K562 (cell line): ENCODE data around the gene KLHL13.

Experiments used
- ATF7 ChIP-seq: fragments of 450-650 bp; IDR thresholded peaks from 2 replicates; pipeline ENCODE4 v1.7.1; 2014; ENCODE audit warnings: mild to moderate bottlenecking, moderate library complexity
- BRCA1 ChIP-seq, 2 experiments: fragments of 450-650 bp in 1 of 2; sonication (generic) in 1 of 2; formaldehyde crosslinking in 1 of 2; IDR thresholded peaks; 2 replicates each; pipeline versions ENCODE4 v1.5.0 to v1.6.1; 2017 to 2020; ENCODE audit warnings: mild to moderate bottlenecking in 1 of 2, missing genetic modification reagents in 1 of 2
- JUNB ChIP-seq: fragments of 450-650 bp; formaldehyde crosslinking; conservative IDR thresholded peaks from 2 replicates; pipeline ENCODE4 v1.4.0; 2020; ENCODE audit warnings: mild to moderate bottlenecking
- JUND ChIP-seq, 2 experiments: IDR thresholded peaks; 2 replicates in 1 of 2; 3 replicates in 1 of 2; pipeline ENCODE4 v1.6.1; 2011; ENCODE audit warnings: borderline replicate concordance in 2 of 2, low read depth in 2 of 2, low read length in 2 of 2, improper control_type of control experiment in 1 of 2, missing biosample characterization in 1 of 2, missing genetic modification characterization in 1 of 2, missing genetic modification reagents in 1 of 2
- SP1 ChIP-seq: sonication (generic); formaldehyde crosslinking; IDR thresholded peaks from 2 replicates; pipeline ENCODE4 v1.8.1; 2022; ENCODE audit warnings: mild to moderate bottlenecking, missing genetic modification reagents
- ZBTB1 ChIP-seq: sonication (generic); formaldehyde crosslinking; IDR thresholded peaks from 2 replicates; pipeline ENCODE4 v1.8.1; 2023; ENCODE audit warnings: missing genetic modification reagents, low read depth, mild to moderate bottlenecking, borderline replicate concordance
- ZC3H8 ChIP-seq: fragments of 450-650 bp; IDR thresholded peaks from 2 replicates; pipeline ENCODE4 v1.6.1; 2017
- ZEB2 ChIP-seq: fragments of 450-650 bp; IDR thresholded peaks from 2 replicates; pipeline ENCODE4 v1.6.1; 2016
- ZFX ChIP-seq: sonication (generic); formaldehyde crosslinking; IDR thresholded peaks from 2 replicates; pipeline ENCODE4 v1.8.0; 2022; ENCODE audit warnings: mild to moderate bottlenecking, missing genetic modification reagents, moderate library complexity
- ZNF274 ChIP-seq: IDR thresholded peaks from 2 replicates; pipeline ENCODE4 v1.6.1; 2011; ENCODE audit warnings: low read depth, mild to moderate bottlenecking, low read length, moderate library complexity, borderline replicate concordance
- TF ChIP-seq, protein P1 (sequence below): sonication (generic); formaldehyde crosslinking; IDR thresholded peaks from 2 replicates; pipeline ENCODE4 v1.8.1; 2023; ENCODE audit warnings: mild to moderate bottlenecking, missing genetic modification reagents
- TF ChIP-seq, protein P2 (sequence below), 3 experiments: IDR thresholded peaks in 2 of 3; conservative IDR thresholded peaks in 1 of 3; 2 replicates each; pipeline ENCODE4 v1.5.1; 2011 to 2012; ENCODE audit warnings: low read length in 3 of 3, mild to moderate bottlenecking in 3 of 3, control low read depth in 2 of 3, improper control_type of control experiment in 1 of 3, inconsistent platforms in 1 of 3, low read depth in 1 of 3, mixed read lengths in 1 of 3, moderate library complexity in 1 of 3; ENCODE audit not compliant: insufficient read depth in 2 of 3
- TF ChIP-seq, protein P3 (sequence below): IDR thresholded peaks from 2 replicates; pipeline ENCODE4 v1.6.1; 2012; ENCODE audit warnings: low read depth, low read length, improper control_type of control experiment, borderline replicate concordance

DNA sequence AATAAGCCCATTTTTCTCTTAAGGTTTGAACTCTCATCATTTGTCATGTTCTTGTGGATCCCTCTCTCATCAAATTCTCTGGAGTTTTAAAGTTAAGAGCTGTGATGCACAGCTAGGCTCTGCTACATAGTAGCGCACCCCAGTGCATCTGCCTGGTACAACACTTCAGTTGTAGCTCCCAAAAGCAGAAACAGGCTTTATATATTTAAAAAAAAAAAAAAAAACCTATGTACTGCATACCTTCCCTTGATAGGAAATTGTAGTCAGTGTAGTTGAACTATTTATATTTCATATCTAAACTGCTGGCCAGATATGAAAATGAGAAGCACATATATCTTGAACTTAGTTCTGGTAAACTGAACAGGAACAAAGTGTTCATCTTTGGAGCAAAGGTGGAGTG is 131.4 kb downstream of the KLHL13 start:
- TF ChIP-seq, protein P1, sequence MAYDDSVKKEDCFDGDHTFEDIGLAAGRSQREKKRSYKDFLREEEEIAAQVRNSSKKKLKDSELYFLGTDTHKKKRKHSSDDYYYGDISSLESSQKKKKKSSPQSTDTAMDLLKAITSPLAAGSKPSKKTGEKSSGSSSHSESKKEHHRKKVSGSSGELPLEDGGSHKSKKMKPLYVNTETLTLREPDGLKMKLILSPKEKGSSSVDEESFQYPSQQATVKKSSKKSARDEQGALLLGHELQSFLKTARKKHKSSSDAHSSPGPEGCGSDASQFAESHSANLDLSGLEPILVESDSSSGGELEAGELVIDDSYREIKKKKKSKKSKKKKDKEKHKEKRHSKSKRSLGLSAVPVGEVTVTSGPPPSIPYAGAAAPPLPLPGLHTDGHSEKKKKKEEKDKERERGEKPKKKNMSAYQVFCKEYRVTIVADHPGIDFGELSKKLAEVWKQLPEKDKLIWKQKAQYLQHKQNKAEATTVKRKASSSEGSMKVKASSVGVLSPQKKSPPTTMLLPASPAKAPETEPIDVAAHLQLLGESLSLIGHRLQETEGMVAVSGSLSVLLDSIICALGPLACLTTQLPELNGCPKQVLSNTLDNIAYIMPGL (CRISPR knock-in tag) = no peak
- TF ChIP-seq ZC3H8 (no peak), ZNF274 (no peak), BRCA1 (IDR thresholded peaks at IDR 0.05) (no peak), BRCA1 (CRISPR knock-in tag; IDR thresholded peaks at IDR 0.05) (no peak), ZFX (CRISPR knock-in tag) (no peak), ZBTB1 (no peak), JUND (IDR thresholded peaks at IDR 0.05; ENCODE audit: borderline replicate concordance, low read depth, low read length) (no peak), JUND (tag; IDR thresholded peaks at IDR 0.05; ENCODE audit: borderline replicate concordance, low read depth, low read length) (no peak), ZEB2 (no peak), ATF7 (no peak), SP1 (CRISPR knock-in tag) (no peak), JUNB (CRISPR knock-in tag) (no peak)
- TF ChIP-seq, protein P2, sequence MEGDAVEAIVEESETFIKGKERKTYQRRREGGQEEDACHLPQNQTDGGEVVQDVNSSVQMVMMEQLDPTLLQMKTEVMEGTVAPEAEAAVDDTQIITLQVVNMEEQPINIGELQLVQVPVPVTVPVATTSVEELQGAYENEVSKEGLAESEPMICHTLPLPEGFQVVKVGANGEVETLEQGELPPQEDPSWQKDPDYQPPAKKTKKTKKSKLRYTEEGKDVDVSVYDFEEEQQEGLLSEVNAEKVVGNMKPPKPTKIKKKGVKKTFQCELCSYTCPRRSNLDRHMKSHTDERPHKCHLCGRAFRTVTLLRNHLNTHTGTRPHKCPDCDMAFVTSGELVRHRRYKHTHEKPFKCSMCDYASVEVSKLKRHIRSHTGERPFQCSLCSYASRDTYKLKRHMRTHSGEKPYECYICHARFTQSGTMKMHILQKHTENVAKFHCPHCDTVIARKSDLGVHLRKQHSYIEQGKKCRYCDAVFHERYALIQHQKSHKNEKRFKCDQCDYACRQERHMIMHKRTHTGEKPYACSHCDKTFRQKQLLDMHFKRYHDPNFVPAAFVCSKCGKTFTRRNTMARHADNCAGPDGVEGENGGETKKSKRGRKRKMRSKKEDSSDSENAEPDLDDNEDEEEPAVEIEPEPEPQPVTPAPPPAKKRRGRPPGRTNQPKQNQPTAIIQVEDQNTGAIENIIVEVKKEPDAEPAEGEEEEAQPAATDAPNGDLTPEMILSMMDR (IDR thresholded peaks at IDR 0.05 in 2 of 3, conservative IDR thresholded peaks at IDR 0.05 in 1 of 3; ENCODE audit: insufficient read depth in 2 of 3, low read depth in 1 of 3, low read length in 3 of 3) = no peak
- TF ChIP-seq, protein P3, sequence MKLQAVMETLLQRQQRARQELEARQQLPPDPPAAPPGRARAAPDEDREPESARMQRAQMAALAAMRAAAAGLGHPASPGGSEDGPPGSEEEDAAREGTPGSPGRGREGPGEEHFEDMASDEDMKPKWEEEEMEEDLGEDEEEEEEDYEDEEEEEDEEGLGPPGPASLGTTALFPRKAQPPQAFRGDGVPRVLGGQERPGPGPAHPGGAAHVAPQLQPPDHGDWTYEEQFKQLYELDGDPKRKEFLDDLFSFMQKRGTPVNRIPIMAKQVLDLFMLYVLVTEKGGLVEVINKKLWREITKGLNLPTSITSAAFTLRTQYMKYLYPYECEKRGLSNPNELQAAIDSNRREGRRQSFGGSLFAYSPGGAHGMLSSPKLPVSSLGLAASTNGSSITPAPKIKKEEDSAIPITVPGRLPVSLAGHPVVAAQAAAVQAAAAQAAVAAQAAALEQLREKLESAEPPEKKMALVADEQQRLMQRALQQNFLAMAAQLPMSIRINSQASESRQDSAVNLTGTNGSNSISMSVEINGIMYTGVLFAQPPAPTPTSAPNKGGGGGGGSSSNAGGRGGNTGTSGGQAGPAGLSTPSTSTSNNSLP = no peak
